HCT116 (cell line): ENCODE data around the gene ANKRD39. TPM values are rescaled to one million over a fixed set of nuclear protein-coding genes. Genes with fewer than 3 reads are reported as not detected.

Experiments used
- ATAC-seq: fragments of 200-7000 bp; cut with Tn5 transposase; 2 replicates; pipeline ENCODE4 v1.9.1; 2020; ENCODE audit warnings: mild to moderate bottlenecking, moderate library complexity
- BruUV-seq: library from RNA; stranded (reverse); fragments of 400-500 nt; replicated peaks from 2 replicates; lab custom pipeline; 2021; lab: Mats Ljungman, UMichigan
- CTCF ChIA-PET: fragments of 300-600 bp; sonication (Branson Sonifier 250); formaldehyde crosslinking; loops from one replicate; lab custom pipeline; 2021; ENCODE audit warnings: antibody characterized with exemption; lab: Charles Lee
- POLR2A ChIA-PET: fragments of 300-600, 350-600 bp; sonication (Branson Sonifier 250); formaldehyde crosslinking; loops from one replicate; lab custom pipeline; 2021; ENCODE audit warnings: antibody characterized with exemption; lab: Charles Lee
- RAD21 ChIA-PET, 2 experiments: fragments of 300-600 bp; sonication (Branson Sonifier 250); formaldehyde crosslinking; loops; one replicate each; lab custom pipeline; 2023; ENCODE audit warnings: low total read pairs in 2 of 2; ENCODE audit not compliant: uncharacterized antibody in 2 of 2, unreplicated experiment in 2 of 2, low non-redundant PET in 1 of 2; lab: Charles Lee
- DNase-seq: peaks from one replicate; pipeline ENCODE4 v3.0.0-alpha.2; 2010; ENCODE audit warnings: low read depth, low spot score
- H2AFZ ChIP-seq: fragments of 200-600 bp; shearing (Covaris generic), sonication (generic); 2 replicates; pipeline ENCODE4 v1.6.1; 2017; ENCODE audit warnings: low read depth, mixed run types, mixed read lengths, antibody characterized with exemption, low read length; ENCODE audit not compliant: poor library complexity, severe bottlenecking
- H3K27ac ChIP-seq: 2 replicates; pipeline ENCODE4 v1.5.1; 2012; ENCODE audit warnings: low read depth, low read length
- H3K27me3 ChIP-seq: fragments of 200-600 bp; sonication (generic); 2 replicates; pipeline ENCODE4 v1.6.1; 2016; ENCODE audit warnings: mixed run types, low read length, mixed read lengths; ENCODE audit not compliant: insufficient read depth
- H3K36me3 ChIP-seq, 2 experiments: fragments of 200-500 bp in 1 of 2; fragments of 200-600 bp in 1 of 2; sonication (Bioruptor generic) in 1 of 2; sonication (generic) in 1 of 2; 2 replicates each; pipeline versions ENCODE4 v1.5.1 to v1.6.1; 2014 to 2016; ENCODE audit warnings: low read length in 2 of 2, inconsistent platforms in 1 of 2, mixed read lengths in 1 of 2, mixed run types in 1 of 2; ENCODE audit not compliant: insufficient read depth in 2 of 2, control insufficient read depth in 1 of 2
- H3K4me1 ChIP-seq, 2 experiments: fragments of 200-600 bp in 1 of 2; sonication (generic) in 1 of 2; 2 replicates each; pipeline versions ENCODE4 v1.5.1 to v1.6.1; 2012 to 2017; ENCODE audit warnings: low read length in 2 of 2, inconsistent platforms in 1 of 2, mild to moderate bottlenecking in 1 of 2, mixed read lengths in 1 of 2, mixed run types in 1 of 2, moderate library complexity in 1 of 2; ENCODE audit not compliant: insufficient read depth in 2 of 2, control insufficient read depth in 1 of 2
- H3K4me2 ChIP-seq: fragments of 200-600 bp; sonication (generic); 2 replicates; pipeline ENCODE4 v1.6.1; 2017; ENCODE audit warnings: mixed run types, low read length, mixed read lengths
- H3K4me3 ChIP-seq, 2 experiments: fragments of 200-600 bp in 1 of 2; sonication (generic) in 1 of 2; replicated peaks in 1 of 2; 2 replicates each; pipeline ENCODE4 v1.5.1; 2011 to 2016; ENCODE audit warnings: low read length in 2 of 2, control low read depth in 1 of 2, low read depth in 1 of 2, mild to moderate bottlenecking in 1 of 2, mixed read lengths in 1 of 2, mixed run types in 1 of 2
- H3K79me2 ChIP-seq: fragments of 200-600 bp; sonication (generic); 2 replicates; pipeline ENCODE4 v1.6.1; 2017; ENCODE audit warnings: mild to moderate bottlenecking, mixed run types, low read length, moderate library complexity, mixed read lengths; ENCODE audit not compliant: insufficient read depth
- H3K9ac ChIP-seq: fragments of 200-600 bp; sonication (generic); 2 replicates; pipeline ENCODE4 v1.6.1; 2016; ENCODE audit warnings: low read length, mixed read lengths
- H3K9me2 ChIP-seq: fragments of 200-600 bp; sonication (generic), shearing (Covaris generic); 2 replicates; pipeline ENCODE4 v1.6.1; 2017; ENCODE audit warnings: mixed run types, mild to moderate bottlenecking, moderate library complexity; ENCODE audit not compliant: insufficient read depth
- H3K9me3 ChIP-seq, 2 experiments: fragments of 200-500 bp in 1 of 2; fragments of 200-600 bp in 1 of 2; sonication (Bioruptor generic) in 1 of 2; sonication (generic) in 1 of 2; 2 replicates each; pipeline ENCODE4 v1.6.1; 2014 to 2017; ENCODE audit warnings: low read length in 2 of 2, mixed read lengths in 2 of 2, inconsistent platforms in 1 of 2, low read depth in 1 of 2, mild to moderate bottlenecking in 1 of 2, mixed run types in 1 of 2, moderate library complexity in 1 of 2; ENCODE audit not compliant: control insufficient read depth in 1 of 2, insufficient read depth in 1 of 2
- H4K20me1 ChIP-seq: fragments of 200-600 bp; sonication (generic), shearing (Covaris generic); 2 replicates; pipeline ENCODE4 v1.6.1; 2017; ENCODE audit warnings: mixed run types, mild to moderate bottlenecking, moderate library complexity; ENCODE audit not compliant: insufficient read depth
- CEBPB ChIP-seq: IDR thresholded peaks from 2 replicates; pipeline ENCODE4 v1.6.1; 2012; ENCODE audit warnings: low read depth
- EGR1 ChIP-seq: IDR thresholded peaks from 2 replicates; pipeline ENCODE4 v1.6.1; 2012; ENCODE audit warnings: low read depth
- ELF1 ChIP-seq: IDR thresholded peaks from 2 replicates; pipeline ENCODE4 v1.6.1; 2012; ENCODE audit warnings: low read depth, borderline replicate concordance
- EZH2phosphoT487 ChIP-seq: fragments of 200-600 bp; IDR thresholded peaks from 2 replicates; pipeline ENCODE4 v1.6.1; 2018; ENCODE audit warnings: antibody characterized with exemption, borderline replicate concordance
- FOSL1 ChIP-seq: IDR thresholded peaks from 2 replicates; pipeline ENCODE4 v1.6.1; 2012; ENCODE audit warnings: low read depth
- JUND ChIP-seq: IDR thresholded peaks from 2 replicates; pipeline ENCODE4 v1.6.1; 2012
- MAX ChIP-seq: IDR thresholded peaks from 2 replicates; pipeline ENCODE4 v1.6.1; 2012
- POLR2A ChIP-seq: IDR thresholded peaks from 2 replicates; pipeline ENCODE4 v1.7.0; 2011; ENCODE audit warnings: borderline replicate concordance; ENCODE audit not compliant: insufficient read depth, insufficient read length; ENCODE audit errors: extremely low read depth
- POLR2AphosphoS5 ChIP-seq: IDR thresholded peaks from 2 replicates; pipeline ENCODE4 v1.6.1; 2011; ENCODE audit warnings: mild to moderate bottlenecking, low read depth, low read length, moderate library complexity
- RAD21 ChIP-seq: IDR thresholded peaks from 2 replicates; pipeline ENCODE4 v1.6.1; 2012; ENCODE audit warnings: low read depth, mild to moderate bottlenecking
- REST ChIP-seq: IDR thresholded peaks from 2 replicates; pipeline ENCODE4 v1.6.1; 2012; ENCODE audit warnings: low read depth
- SIN3A ChIP-seq: IDR thresholded peaks from 2 replicates; pipeline ENCODE4 v1.6.1; 2012; ENCODE audit warnings: low read depth
- SP1 ChIP-seq: IDR thresholded peaks from 2 replicates; pipeline ENCODE4 v1.6.1; 2012; ENCODE audit warnings: low read depth
- SRF ChIP-seq: IDR thresholded peaks from 2 replicates; pipeline ENCODE4 v1.6.1; 2012; ENCODE audit warnings: low read depth
- YY1 ChIP-seq: IDR thresholded peaks from 2 replicates; pipeline ENCODE4 v1.6.1; 2011; ENCODE audit warnings: low read length, low read depth, moderate library complexity, mild to moderate bottlenecking; ENCODE audit not compliant: insufficient replicate concordance; ENCODE audit errors: extremely low read depth
- ZBTB33 ChIP-seq: IDR thresholded peaks from 2 replicates; pipeline ENCODE4 v1.6.1; 2011; ENCODE audit warnings: mild to moderate bottlenecking, low read length, moderate library complexity; ENCODE audit not compliant: insufficient replicate concordance; ENCODE audit errors: extremely low read depth
- ZFX ChIP-seq: fragments of 450-650 bp; IDR thresholded peaks from 2 replicates; pipeline ENCODE4 v1.6.1; 2017
- ZNF274 ChIP-seq: fragments of 200-500 bp; sonication (Bioruptor generic); IDR thresholded peaks from 2 replicates; pipeline ENCODE4 v1.6.1; 2014; ENCODE audit warnings: mild to moderate bottlenecking, low read depth, low read length, inconsistent platforms
- intact Hi-C: fragments of 100-400 bp; cut with micrococcal nuclease; formaldehyde crosslinking; loops from 2 replicates; pipeline ENCODE4 v1.10.0; 2022
- total RNA-seq: library from RNA; stranded (reverse); gene quantifications from one replicate; pipeline ENCODE4 v1.2.1, GENCODE V29; 2021; ENCODE audit not compliant: unreplicated experiment

ANKRD39 gene
- total RNA-seq, 1 experiment from 2014 or later = 24.2 TPM

- no peaks in the 10 kb centered on the region for H3K27me3 ChIP-seq
- no peak overlapping the region for H3K9ac ChIP-seq
- no peak for TF ChIP-seq JUND
- no peak for TF ChIP-seq ZNF274
- no peak for TF ChIP-seq RAD21
- TF ChIP-seq ELF1 = no peak
- TF ChIP-seq, all 23 proteins: peak for 0
- H3K4me1 ChIP-seq = peaks cover 12 to 27% of the 10 kb centered on the region in 2 experiments; a peak in 3 of 4 replicates
- BruUV-seq = no TSS peak
- no peak overlapping the region for H2AFZ ChIP-seq
- no peak overlapping the region for H3K4me3 ChIP-seq
- ATAC-seq = no peak
- intact Hi-C loops = no loop called here
- no peaks in the 10 kb centered on the region for H3K9me2 ChIP-seq
- no peak overlapping the region for H3K27ac ChIP-seq
- ChIA-PET POLR2A (no interaction called here), RAD21 (no interaction called here), CTCF (no interaction called here)
- H3K36me3 ChIP-seq = no peaks in the 10 kb centered on the region
- H3K9me3 ChIP-seq = no peaks in the 10 kb centered on the region
- H3K79me2 ChIP-seq = no peaks in the 10 kb centered on the region
- no peak for DNase-seq
- H4K20me1 ChIP-seq = no peaks in the 10 kb centered on the region
- no peak overlapping the region for H3K4me2 ChIP-seq
These were observed 20.4 kb upstream of the ANKRD39 start for GRCh38 chr2:96878171-96878570.

GRCh38 chr2:96877631-96878092, 19.8 kb upstream of the ANKRD39 start:
- ChIA-PET RAD21 (no interaction called here), CTCF (no interaction called here)
- no peak for DNase-seq
- TF ChIP-seq EGR1 (no peak), SIN3A (no peak), CEBPB (no peak), SP1 (no peak), REST (no peak), ZFX (no peak), ELF1 (no peak), SRF (no peak), EZH2phosphoT487 (no peak), MAX (no peak), YY1 (no peak), POLR2A (no peak), POLR2AphosphoS5 (no peak), FOSL1 (no peak), ZBTB33 (no peak)

More at GRCh38 chr2:96877631-96878092, 19.8 kb upstream of the ANKRD39 start:
- no peaks in the 10 kb centered on the region for H3K36me3 ChIP-seq
- POLR2A ChIA-PET = no interaction called here
- no peaks in the 10 kb centered on the region for H3K79me2 ChIP-seq
- H3K27me3 ChIP-seq = no peaks in the 10 kb centered on the region
- H3K4me2 ChIP-seq = no peak overlapping the region
- H3K4me1 ChIP-seq = peaks cover 15 to 32% of the 10 kb centered on the region in 2 experiments; a peak in 3 of 4 replicates
- H3K9ac ChIP-seq = no peak overlapping the region
- no TSS peak for BruUV-seq
- no peak overlapping the region for H2AFZ ChIP-seq
- no peaks in the 10 kb centered on the region for H4K20me1 ChIP-seq
- H3K9me2 ChIP-seq = no peaks in the 10 kb centered on the region
- ATAC-seq = no peak
- no peak overlapping the region for H3K27ac ChIP-seq
- no peak overlapping the region for H3K4me3 ChIP-seq
- intact Hi-C loops = no loop called here
- no peaks in the 10 kb centered on the region for H3K9me3 ChIP-seq
